AG04449 (cell line): ENCODE results near the gene UBASH3B.

ENCODE experiments used
- CTCF ChIA-PET: fragments of 350-600 bp; formaldehyde crosslinking; extraction: SDS; loops from one replicate; lab custom pipeline; 2021; ENCODE audit warnings: antibody characterized with exemption; lab: Yijun Ruan, JAX
- POLR2A ChIA-PET: fragments of 400-600, 350-600 bp; formaldehyde crosslinking; extraction: SDS; loops from one replicate; lab custom pipeline; 2020; ENCODE audit warnings: antibody characterized with exemption, inconsistent platforms; lab: Yijun Ruan, JAX
- DNase-seq: peaks from one replicate; pipeline ENCODE4 v3.0.0-alpha.2; 2010; ENCODE audit warnings: low read depth, low spot score
- H3K4me3 ChIP-seq: 2 replicates; pipeline ENCODE4 v1.5.1; 2011; ENCODE audit warnings: low read depth, mild to moderate bottlenecking, control low read depth, low read length
- TF ChIP-seq, protein P1 (sequence below): IDR thresholded peaks from one replicate; pipeline ENCODE4 v1.5.1; 2011; ENCODE audit warnings: mild to moderate bottlenecking, moderate library complexity, low read length, control low read depth, inconsistent platforms; ENCODE audit not compliant: insufficient read depth; ENCODE audit errors: missing control alignments

Gene UBASH3B

GRCh38 chr11:122642971-122643370 is 12.6 kb upstream of the UBASH3B start:
- ChIA-PET CTCF (interaction anchor here (0.6 to 20.5 kb wide), 5 partner anchors 9 to 379 kb away, joined by 3 to 645 read pairs (median 4); no protein-coding TSS in a partner anchor), POLR2A (interaction anchor here (1.0 to 1.8 kb wide), 3 partner anchors 13 to 214 kb away, joined by 3 to 6 read pairs (median 5); no protein-coding TSS in a partner anchor)
- TF ChIP-seq, protein P1, sequence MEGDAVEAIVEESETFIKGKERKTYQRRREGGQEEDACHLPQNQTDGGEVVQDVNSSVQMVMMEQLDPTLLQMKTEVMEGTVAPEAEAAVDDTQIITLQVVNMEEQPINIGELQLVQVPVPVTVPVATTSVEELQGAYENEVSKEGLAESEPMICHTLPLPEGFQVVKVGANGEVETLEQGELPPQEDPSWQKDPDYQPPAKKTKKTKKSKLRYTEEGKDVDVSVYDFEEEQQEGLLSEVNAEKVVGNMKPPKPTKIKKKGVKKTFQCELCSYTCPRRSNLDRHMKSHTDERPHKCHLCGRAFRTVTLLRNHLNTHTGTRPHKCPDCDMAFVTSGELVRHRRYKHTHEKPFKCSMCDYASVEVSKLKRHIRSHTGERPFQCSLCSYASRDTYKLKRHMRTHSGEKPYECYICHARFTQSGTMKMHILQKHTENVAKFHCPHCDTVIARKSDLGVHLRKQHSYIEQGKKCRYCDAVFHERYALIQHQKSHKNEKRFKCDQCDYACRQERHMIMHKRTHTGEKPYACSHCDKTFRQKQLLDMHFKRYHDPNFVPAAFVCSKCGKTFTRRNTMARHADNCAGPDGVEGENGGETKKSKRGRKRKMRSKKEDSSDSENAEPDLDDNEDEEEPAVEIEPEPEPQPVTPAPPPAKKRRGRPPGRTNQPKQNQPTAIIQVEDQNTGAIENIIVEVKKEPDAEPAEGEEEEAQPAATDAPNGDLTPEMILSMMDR = no peak
- no peak overlapping the region for H3K4me3 ChIP-seq
- DNase-seq = no peak

- CTCF ChIA-PET = interaction anchor here (1.2 to 2.6 kb wide), 5 partner anchors 12 to 135 kb away, joined by 3 to 16 read pairs (median 4); no protein-coding TSS in a partner anchor
- no peak for DNase-seq
- POLR2A ChIA-PET = interaction anchor here (2.0 kb wide), 1 partner anchor 10 kb away, joined by 7 read pairs; the partner anchor contains the start of gene UBASH3B
- TF ChIP-seq, protein P1 = no peak
- H3K4me3 ChIP-seq = no peak overlapping the region
Observed at GRCh38 chr11:122645847-122646246, 9.7 kb upstream of the UBASH3B start.

DNA sequence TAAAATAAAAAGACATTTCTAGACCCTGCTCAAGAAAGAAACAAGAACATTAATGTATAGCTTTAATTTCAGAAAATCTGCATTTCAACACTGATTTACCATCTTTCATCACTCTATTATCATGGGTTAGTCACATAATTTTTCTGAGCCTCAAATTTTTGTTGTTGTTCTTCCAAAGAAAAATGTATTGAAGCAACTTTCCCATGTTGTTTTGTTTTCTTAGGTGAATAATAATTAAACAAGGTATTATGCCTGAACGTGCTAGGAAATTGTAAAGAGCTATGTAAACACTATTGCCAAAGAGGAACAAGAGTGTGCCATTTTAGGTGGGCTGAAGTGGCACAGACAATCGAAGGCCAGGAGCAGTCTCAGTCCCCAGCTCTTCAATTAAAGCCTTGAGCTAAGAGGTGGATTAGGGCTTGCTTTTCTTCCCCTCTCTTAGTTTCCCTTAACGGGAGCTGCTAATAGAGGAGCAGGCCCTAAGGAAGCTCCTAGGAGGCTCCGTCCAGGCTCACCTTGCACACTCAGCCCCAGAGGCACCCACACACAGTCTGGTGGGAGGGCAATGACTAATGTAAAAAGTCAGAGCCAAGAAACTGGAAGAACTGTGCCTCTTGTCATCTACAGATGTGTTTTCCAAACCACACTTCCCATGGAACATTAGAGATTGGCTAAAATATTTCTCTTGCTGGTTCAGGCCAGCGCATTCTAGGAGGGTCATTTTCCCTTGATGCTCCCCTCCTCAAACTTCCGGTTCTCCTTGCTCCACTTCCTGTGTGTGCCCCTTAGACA is 8.8 kb upstream of the UBASH3B start:
- DNase-seq = no peak
- ChIA-PET POLR2A (interaction anchor here (0.9 to 2.0 kb wide), 2 partner anchors 9 to 13 kb away, joined by 4 to 7 read pairs; partner anchors contain the start of gene UBASH3B), CTCF (interaction anchor here (1.0 to 2.6 kb wide), 8 partner anchors 10 to 134 kb away, joined by 3 to 16 read pairs (median 4); no protein-coding TSS in a partner anchor)
- TF ChIP-seq, protein P1 = no peak
- H3K4me3 ChIP-seq = no peak overlapping the region

DNA sequence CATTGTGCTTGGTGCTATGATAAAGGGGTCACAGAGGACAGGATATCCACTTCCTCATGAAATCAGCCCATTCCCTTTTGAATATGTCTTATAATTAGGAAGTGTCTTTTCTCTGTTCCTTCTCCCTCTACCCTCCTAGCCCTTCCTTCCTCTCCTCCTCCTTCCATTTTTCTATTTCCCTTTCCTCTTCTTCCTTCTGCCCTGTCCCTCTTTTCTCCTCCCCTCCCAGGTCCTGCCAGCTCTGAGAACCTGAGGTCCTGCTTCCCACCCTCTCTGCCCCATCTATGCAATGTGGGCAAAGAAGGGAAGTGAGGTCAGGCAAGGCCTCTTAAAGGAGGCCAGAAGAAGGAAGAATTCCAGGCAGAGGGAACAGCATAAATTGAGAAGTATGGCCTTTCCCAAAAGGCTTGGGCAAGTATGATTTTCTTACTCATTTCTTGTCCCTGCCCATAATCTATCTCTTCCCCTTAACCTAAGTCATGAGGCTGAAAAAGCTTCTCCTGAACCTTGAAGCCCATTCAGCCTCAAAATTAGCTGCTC is 7.7 kb upstream of the UBASH3B start:
- POLR2A ChIA-PET = interaction anchor here (0.9 to 2.0 kb wide), 2 partner anchors 8 to 14 kb away, joined by 4 to 7 read pairs; partner anchors contain the start of gene UBASH3B
- no peak overlapping the region for H3K4me3 ChIP-seq
- CTCF ChIA-PET = interaction anchor here (0.6 to 2.6 kb wide), 6 partner anchors 9 to 206 kb away, joined by 3 to 15 read pairs (median 4); no protein-coding TSS in a partner anchor
- TF ChIP-seq, protein P1 = no peak
- DNase-seq = no peak

GRCh38 chr11:122649116-122649515 is 6.4 kb upstream of the UBASH3B start:
- POLR2A ChIA-PET = no interaction called here
- DNase-seq = no peak
- CTCF ChIA-PET = interaction anchor here (1.0 to 1.4 kb wide), 3 partner anchors 9 to 132 kb away, joined by 3 read pairs; no protein-coding TSS in a partner anchor
- H3K4me3 ChIP-seq = no peak overlapping the region
- TF ChIP-seq, protein P1 = no peak
